PFSK-1 (cell line): ENCODE results near the gene MAP1B.

Experiments used
- POLR2AphosphoS5 ChIP-seq: IDR thresholded peaks from 2 replicates; pipeline ENCODE4 v1.6.1; 2012; ENCODE audit warnings: low read depth, mild to moderate bottlenecking, control low read depth, low read length, moderate library complexity
- TAF1 ChIP-seq: IDR thresholded peaks from 2 replicates; pipeline ENCODE4 v1.6.1; 2012; ENCODE audit warnings: low read length, control low read depth, borderline replicate concordance; ENCODE audit not compliant: insufficient read depth
- TF ChIP-seq, protein P1 (sequence below), 2 experiments: IDR thresholded peaks; 2 replicates each; pipeline versions ENCODE4 v1.6.1 to v1.8.0; 2011 to 2012; ENCODE audit warnings: low read depth in 2 of 2, low read length in 2 of 2, control low read depth in 1 of 2, inconsistent platforms in 1 of 2, mild to moderate bottlenecking in 1 of 2, moderate library complexity in 1 of 2; ENCODE audit not compliant: insufficient read depth in 1 of 2

- TF ChIP-seq POLR2AphosphoS5, result no peak
- TF ChIP-seq, protein P1, sequence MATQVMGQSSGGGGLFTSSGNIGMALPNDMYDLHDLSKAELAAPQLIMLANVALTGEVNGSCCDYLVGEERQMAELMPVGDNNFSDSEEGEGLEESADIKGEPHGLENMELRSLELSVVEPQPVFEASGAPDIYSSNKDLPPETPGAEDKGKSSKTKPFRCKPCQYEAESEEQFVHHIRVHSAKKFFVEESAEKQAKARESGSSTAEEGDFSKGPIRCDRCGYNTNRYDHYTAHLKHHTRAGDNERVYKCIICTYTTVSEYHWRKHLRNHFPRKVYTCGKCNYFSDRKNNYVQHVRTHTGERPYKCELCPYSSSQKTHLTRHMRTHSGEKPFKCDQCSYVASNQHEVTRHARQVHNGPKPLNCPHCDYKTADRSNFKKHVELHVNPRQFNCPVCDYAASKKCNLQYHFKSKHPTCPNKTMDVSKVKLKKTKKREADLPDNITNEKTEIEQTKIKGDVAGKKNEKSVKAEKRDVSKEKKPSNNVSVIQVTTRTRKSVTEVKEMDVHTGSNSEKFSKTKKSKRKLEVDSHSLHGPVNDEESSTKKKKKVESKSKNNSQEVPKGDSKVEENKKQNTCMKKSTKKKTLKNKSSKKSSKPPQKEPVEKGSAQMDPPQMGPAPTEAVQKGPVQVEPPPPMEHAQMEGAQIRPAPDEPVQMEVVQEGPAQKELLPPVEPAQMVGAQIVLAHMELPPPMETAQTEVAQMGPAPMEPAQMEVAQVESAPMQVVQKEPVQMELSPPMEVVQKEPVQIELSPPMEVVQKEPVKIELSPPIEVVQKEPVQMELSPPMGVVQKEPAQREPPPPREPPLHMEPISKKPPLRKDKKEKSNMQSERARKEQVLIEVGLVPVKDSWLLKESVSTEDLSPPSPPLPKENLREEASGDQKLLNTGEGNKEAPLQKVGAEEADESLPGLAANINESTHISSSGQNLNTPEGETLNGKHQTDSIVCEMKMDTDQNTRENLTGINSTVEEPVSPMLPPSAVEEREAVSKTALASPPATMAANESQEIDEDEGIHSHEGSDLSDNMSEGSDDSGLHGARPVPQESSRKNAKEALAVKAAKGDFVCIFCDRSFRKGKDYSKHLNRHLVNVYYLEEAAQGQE (IDR thresholded peaks at IDR 0.05; ENCODE audit: insufficient read depth in 1 of 2, low read depth in 2 of 2, low read length in 2 of 2), result no peak
- TF ChIP-seq TAF1, result no peak
Measured at GRCh38 chr5:72146056-72146455, 38.8 kb downstream of the MAP1B start.
